Activated T-cell treated with anti-CD3 and anti-CD28 coated beads for 1 hour (primary cell): ENCODE data around the gene AKT3.
"Not testable (repeated sequence)": the region's sequence is repeated elsewhere in the genome, so short reads cannot be mapped to it uniquely, and the experiment has no call there.

ENCODE experiments used
- DNase-seq: peaks from one replicate; pipeline ENCODE4 v3.0.0-alpha.2; 2020; ENCODE audit warnings: low read depth

Gene AKT3

GRCh38 chr1:243841507-243841906, 8.5 kb downstream of the AKT3 start:
- no peak for DNase-seq

DNA sequence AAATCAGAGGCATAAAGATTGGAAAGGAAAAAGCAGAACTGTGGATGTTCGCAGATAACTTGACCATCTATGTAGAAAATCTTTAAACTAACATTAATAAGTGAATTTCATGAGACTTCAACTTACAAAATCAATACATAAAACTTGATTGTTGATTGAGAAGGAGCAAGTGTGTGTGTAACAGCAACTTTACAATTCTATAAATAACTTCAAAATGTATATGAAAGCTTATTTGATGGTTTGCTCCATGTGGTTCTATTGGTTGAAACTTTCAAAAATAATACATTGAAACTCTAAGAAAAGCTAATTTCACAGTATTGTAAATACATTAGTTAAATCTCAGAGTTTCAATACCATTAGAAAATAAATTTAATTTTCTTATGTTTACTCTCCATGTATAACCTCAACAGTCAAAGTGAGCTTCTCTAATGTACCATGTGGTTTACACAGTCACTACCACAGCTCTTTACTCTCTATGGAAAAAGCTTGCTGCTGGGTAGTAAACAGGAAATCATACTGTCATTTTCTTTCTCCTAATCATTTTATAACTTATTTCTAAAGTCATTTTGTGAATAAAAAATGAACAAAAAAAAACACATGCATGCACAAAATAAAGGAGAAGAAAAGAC, 12.0 kb downstream of the AKT3 start:
- DNase-seq = no peak

DNA sequence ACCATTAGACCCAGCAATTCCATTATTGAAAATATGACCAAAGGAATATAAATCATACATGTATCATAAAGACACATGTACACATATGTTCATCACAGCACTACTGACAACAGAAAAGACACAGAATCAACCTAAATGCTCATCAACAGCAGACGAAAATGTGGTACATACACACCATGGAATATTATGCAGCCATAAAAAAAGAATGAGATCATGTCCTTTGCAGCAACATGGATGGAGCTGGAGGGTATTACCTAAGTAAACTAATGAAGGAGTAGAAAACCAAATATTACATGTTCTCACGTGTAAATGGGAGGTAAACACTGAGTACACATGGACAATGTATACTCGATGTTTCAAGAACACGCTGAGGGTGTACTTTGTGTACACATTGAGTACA, 15.9 kb downstream of the AKT3 start:
- no peak for DNase-seq

- DNase-seq = no peak
Measured at GRCh38 chr1:243831463-243831862, 18.6 kb downstream of the AKT3 start.

DNA sequence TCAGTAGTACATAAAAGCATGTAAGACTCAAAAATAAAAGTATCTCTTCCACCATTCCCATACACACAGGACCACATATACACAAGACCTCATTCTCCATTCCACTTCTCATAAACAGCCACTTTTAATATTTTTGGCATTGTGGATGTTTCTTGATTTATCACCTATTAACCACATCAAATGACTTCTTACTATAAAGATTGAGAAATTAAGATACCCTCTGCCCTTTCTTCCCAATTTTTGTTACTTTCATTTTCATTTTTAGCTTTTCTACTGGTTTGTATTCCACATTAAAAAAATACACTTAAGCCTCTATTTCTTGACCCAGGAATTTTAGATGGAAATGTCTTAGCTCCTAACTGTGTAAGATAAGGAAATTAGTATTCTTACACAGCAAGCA, 22.8 kb downstream of the AKT3 start:
- DNase-seq = no peak

DNA sequence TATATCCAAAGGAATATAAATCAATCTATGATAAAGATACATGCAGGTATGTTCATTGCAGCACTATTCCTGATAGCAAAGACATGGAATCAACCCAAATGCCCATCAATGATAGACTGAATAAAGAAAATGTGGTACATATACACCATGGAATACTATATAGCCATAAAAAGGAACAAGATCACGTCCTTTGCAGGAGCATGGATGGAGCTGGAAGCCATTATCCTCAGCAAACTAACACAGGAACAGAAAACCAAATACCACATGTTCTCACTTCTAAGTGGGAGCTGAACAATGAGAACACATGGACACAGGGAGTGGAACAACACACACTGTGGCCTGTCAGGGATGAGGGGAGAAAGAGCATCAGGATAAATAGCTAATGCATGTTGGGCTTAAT, 25.1 kb downstream of the AKT3 start:
- DNase-seq = not testable (repeated sequence)

GRCh38 chr1:243821177-243821680, 28.8 kb downstream of the AKT3 start:
- DNase-seq = no peak

DNA sequence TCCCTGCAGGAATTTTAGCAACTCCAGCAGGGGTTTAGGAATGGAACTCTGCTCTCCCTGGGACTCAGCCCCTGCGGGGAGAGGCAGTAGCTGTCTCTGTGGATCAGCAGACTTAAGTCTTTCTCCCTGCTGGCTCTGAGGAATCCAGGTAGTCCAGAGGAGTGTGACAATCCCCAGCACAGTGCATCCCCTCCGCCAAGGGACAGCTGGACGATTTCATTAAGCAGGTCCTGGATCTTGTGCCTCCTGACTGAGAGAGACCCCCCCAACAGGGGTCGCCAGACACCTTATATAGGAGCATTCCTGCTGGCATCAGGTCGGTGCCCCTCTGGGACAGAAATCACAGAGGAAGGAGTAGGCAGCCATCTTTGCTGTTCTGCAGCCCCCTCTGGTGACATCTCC, 30.6 kb downstream of the AKT3 start:
- DNase-seq = no peak

DNA sequence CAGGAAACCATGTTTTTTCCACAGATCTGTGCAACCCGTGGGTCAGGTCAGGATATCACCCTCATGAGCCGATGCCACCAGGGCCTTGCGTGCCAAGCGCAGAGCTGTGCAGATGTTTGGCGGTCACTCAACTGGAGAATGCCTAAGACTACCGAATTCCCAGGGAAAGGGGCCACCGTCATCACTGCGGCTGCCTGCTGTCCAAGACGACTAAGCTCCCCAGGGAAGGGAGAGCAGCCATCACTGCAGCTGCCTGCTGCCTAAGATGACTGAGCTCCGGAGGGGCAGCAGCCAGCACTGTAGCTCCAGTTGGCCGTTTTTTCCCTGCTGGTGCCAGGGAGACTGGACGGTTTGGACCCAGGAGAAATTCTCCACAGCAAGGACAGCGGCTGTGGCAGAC, 31.1 kb downstream of the AKT3 start:
- DNase-seq = no peak

- no peak for DNase-seq
Measured at GRCh38 chr1:243814718-243815117, 35.3 kb downstream of the AKT3 start.

GRCh38 chr1:243807346-243807745, 42.7 kb downstream of the AKT3 start:
- DNase-seq = not testable (repeated sequence)

- DNase-seq = no peak
Measured at GRCh38 chr1:243806310-243806709, 43.7 kb downstream of the AKT3 start.

DNA sequence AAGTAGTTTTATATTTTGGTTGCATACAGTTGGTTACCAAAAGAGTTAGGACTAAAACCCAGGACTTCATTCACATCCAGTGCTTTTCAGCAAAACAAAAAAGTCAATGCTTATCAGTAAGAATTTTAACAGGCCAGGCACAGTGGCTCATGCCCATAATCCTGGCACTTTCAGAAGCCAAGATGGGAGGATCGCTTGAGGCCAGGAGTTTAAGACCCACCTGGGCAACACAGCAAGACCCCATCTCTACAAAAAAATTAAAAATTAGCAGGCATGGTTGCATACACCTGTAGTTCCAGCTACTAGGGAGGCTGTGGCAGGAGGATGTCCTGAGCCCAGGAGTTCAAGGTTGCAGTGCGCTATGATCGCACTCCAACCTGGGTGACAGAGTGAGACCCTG, 47.3 kb downstream of the AKT3 start:
- DNase-seq = no peak

GRCh38 chr1:243801378-243801777, 48.7 kb downstream of the AKT3 start:
- DNase-seq = no peak

DNA sequence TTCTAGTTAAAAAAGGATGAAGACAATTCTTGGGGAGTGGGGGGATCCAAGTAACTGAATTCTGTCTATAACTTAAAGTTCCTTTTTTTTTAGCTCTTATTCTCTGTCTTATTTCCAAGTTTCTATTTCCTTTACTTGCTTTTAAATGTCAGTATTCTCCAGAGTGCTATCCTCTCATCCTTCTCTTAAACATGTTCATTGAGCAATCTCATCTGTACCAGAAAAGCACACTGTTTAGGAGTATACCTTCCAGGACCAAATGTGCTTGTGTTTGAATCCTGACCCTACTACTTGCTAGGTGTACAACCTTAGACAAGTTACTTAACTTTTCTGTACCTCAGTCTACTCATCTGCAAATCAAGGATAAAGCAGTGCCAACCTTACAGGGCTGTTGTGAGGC, 50.1 kb downstream of the AKT3 start:
- DNase-seq = no peak

- no peak for DNase-seq
Measured at GRCh38 chr1:243798726-243799125, 51.3 kb downstream of the AKT3 start.

DNA sequence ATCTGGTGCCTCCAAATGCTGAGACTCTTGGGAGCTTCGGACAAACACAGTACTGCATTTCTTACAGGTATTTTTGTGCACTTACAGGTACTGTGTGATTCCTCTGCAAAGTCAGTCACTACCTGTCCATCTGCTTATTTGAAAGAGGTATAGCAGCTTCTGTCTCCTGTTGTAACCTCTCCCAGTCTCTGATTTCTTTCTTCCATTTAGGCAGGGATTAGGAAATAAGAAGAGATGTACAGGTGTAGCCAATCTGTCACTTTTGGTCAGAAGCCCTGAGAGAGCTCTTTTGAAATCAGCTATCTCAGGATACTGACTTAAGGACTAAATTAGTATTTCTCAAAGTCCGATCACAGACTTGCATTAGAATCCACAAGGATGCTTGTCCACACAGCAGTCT, 54.0 kb downstream of the AKT3 start:
- DNase-seq = no peak

DNA sequence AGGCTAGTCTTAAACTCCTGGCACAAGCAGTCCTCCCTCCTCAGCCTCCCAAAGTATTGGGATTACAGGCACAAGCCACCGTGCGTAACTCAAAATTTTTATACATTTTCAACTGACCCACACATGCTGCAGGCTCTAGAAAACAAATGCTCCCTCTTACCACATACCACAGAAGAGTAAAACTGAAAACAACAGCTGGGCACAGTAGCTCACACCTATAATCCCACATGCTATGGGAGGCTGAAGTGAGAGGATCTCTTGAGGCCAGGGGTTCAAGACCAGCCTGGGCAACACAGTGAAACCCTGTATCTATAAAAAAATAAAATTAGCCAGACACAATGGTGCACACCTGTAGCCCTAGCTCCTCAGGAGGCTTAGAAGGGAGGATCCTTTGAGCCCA, 56.7 kb downstream of the AKT3 start:
- no peak for DNase-seq

- DNase-seq = no peak
Measured at GRCh38 chr1:243792891-243793290, 57.2 kb downstream of the AKT3 start.

- no peak for DNase-seq
Measured at GRCh38 chr1:243792401-243792800, 57.6 kb downstream of the AKT3 start.

DNA sequence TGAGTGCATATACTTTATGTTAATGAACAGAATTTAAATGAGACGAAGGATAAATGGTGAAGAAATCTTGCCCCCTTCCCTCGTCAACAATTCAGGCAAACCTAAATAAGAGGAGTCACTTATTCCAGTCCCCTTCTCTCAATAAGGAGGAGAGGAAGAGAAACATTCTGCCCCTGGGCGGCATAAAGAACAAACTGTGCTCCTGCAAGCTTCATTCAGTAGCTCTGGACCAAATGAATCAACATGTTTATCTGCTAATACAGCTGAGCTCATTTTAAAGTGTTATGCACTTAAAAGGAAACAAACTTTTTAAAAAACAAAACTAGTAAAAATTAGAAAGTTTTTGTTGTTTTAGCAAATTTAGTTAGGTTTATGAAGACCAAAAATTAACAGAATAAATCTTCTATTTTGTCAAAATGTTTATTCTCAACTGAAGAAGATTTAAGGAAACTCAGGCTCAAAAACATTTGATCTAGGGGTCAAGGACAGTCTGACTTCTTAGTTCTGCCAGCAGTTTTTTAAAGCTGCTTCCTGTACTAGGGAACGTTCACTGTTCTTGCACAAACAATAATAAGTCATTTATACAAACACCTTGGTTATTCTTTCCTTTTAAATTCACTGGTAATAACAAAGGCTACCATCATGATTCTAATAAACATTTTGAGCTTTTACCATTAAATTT, 58.3 kb downstream of the AKT3 start:
- DNase-seq = no peak

- DNase-seq = no peak
Measured at GRCh38 chr1:243790404-243790803, 59.6 kb downstream of the AKT3 start.

DNA sequence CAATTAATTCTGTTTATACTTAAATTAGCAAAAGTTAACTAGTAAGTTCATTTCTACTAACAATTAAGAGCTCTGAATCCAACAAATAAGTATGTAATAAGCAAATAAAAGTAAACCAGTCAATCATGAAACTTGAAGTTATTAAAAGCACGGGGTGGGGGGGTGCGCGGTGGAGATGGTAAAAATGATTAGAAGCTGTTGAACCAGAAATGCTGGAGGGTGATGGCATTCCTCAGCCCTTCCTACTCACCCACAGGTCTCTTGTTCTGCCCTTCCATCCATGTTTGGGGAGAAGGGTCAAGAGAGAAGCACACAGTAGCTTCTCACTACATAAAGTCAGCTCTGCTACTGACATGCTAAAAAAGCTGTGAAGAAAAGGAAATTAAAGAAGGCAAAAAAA, 63.5 kb downstream of the AKT3 start:
- DNase-seq = no peak

DNA sequence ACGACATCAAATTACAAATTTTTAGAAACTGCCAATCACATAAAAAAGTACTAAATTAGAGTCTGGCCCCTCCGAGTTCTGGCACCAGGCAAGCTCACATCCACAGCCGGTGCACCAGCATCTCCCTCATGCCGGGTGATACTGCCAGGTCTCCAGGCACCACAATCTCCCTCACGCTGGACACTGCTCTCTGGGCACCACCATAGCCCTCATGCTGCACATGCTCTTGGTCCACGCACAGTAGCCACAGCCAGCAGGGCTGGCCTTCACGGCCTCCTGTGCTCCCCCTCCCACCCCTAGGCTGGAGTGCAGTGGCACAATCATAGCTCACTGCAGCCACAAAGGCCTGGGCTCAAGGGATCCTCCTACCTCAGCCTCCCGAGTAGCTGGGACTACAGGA, 65.5 kb downstream of the AKT3 start:
- no peak for DNase-seq
